HG03135 (cell line): ENCODE results near the gene EGFR.

ENCODE experiments used
- ATAC-seq: cut with Tn5 transposase; IDR thresholded peaks from one replicate; pipeline ENCODE4 v1.9.1; 2021; ENCODE audit warnings: mild to moderate bottlenecking, moderate library complexity; ENCODE audit not compliant: unreplicated experiment

EGFR gene

DNA sequence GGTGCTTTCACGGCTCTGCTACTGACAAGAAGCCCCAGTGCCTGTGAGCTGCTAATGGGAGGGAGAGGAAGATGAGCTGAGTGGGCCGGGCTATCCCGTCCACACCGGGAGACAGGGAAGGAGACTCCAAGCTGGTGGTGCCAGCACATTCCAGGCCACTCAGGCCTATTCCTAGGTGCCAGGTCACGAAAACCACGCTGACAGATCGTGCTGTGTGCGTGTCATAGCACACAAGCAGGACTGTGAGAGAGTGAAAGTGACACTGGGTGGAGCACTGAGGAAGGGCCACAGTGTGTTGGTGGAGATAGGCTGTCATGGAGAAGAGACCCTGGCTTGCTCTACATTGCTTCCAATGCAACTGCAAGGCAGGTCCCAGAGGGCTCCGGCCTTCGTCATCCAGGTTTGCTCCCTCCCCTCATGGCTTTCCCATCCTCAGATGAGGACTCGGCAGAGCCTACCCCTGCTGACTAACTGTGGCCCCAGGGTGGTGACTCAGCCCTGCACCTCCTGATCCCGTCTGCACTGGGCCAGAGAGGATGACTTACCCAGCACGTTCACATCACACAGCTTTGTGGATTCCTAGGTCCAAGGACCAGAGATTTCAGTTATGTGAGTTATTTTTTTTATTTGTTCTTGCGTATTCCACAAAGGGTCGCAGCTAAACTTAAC is 167.3 kb downstream of the EGFR start:
- ATAC-seq = no peak

- ATAC-seq = no peak
These were observed 169.1 kb downstream of the EGFR start for GRCh38 chr7:55187701-55188491.

DNA sequence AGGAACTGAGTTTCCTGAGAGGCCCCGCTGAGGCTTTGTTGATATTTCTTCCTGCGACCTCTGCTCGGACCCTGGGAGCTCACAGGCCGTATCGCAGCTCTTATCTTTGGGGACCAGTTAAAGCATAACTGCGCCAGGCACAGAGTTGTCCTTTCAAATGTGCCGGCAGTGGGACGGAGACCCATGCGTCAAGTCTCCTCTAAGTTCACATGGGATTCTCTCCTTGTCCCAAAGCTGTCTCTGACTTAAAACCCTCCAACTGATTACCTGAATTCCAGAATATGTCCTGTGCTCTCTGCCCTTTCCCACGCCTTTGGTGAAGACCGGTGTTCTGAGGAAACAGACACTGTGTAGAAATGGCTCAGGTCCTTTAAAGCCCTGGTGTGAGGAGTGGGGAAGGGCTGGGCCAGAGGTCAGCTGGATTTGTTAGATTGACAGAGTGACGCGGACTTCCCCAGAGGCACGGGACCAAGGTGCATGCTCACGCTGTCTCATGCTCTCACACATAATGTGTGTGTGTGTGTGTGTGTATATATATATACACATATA is 169.8 kb downstream of the EGFR start:
- ATAC-seq = no peak

- no peak for ATAC-seq
These were observed 170.4 kb downstream of the EGFR start for GRCh38 chr7:55189146-55189766.

DNA sequence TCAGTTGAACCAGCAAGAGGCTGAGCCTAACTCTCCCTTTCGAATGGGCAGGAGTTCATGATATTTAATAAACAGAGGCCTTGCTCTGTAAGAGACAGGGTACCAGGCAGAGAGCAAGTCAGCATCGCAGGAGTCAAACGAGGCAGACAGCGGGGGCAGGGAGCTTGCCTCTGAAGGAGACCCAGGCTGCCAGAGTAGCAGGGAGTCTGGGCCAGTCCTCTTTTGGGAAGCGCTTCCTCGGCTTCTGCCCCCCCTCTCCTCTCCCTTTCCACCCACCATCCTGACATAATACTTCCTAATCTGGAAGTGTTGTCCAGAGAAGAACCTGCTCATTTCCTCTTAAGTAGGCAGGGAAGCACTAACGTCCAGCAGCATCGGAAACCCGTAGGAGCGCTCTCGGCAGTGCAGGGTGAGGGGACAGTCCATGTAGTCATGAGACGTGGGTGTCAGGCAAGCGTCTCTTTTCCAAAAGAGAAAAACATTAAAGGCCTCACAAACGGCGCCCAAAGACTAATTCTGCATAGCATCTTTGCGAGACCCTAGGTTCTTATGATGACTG is 171.1 kb downstream of the EGFR start:
- no peak for ATAC-seq

DNA sequence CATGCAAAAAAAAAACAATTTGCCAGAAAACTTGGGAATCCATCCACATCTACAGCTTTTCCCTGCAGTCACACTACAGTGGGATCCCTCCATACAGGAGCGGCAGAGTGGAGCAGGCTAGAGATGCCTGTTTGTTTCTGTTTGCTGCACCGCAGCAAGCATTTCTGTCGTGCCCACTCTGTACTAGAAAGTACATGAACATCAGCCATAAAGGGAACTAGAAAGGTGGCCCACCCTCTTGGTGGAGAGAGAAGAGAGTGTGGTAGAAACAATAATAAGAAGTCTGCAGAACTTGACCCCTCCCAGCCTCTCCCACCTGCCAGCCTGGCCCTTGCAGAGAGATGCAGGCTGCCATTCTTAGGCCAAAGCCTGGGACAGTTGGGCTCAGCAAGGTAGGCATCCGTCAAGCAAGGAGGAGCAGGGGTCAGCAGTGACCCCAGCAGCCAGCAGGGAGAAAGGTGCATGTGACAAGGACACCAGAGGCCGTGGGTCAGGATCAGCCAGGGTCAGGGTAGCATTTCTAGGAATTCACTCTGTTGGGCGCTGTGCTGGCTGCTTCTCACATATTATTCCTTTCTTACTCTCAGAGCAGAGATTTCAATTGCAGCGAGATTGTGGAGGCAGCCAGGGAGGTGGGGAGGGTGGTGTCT is 171.8 kb downstream of the EGFR start:
- no peak for ATAC-seq

GRCh38 chr7:55191161-55191925 is 172.5 kb downstream of the EGFR start:
- no peak for ATAC-seq

DNA sequence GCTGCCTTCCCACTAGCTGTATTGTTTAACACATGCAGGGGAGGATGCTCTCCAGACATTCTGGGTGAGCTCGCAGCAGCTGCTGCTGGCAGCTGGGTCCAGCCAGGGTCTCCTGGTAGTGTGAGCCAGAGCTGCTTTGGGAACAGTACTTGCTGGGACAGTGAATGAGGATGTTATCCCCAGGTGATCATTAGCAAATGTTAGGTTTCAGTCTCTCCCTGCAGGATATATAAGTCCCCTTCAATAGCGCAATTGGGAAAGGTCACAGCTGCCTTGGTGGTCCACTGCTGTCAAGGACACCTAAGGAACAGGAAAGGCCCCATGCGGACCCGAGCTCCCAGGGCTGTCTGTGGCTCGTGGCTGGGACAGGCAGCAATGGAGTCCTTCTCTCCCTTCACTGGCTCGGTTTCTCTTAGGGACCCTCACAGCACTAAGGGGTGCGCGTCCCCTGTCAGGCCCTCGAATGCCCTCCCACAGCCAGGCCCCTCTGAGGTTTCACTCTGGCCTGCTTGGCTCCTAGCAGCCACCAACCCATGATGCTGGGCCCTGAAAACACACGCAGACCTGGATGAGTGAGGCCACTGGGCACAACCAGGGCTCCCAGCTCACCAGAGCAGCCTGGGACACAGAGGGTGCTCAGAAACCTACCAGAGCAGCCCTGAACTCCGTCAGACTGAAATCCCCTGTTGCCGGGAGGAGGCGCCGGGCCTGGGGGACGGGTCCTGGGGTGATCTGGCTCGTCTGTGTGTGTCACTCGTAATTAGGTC is 173.3 kb downstream of the EGFR start:
- ATAC-seq = no peak

GRCh38 chr7:55192723-55193122 is 173.9 kb downstream of the EGFR start:
- ATAC-seq = no peak

DNA sequence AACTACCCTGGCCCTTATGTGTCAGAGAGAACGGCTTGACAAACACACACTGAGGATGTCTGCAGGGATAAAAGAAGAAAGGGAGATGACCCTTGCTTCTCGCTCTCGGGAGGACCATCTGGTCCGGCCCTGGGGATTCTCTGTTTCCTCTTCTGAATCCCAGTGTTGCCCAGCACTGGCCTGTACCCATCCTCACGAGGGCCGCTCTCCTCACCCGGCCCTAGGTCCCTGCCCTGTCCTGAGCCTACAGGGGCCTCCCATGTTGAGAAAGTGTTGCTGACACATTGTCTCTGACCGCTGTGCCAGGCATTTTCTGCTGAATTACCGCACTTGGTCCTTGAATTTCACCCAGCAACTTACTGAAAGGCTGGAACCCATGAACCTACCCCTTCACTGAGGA is 174.4 kb downstream of the EGFR start:
- ATAC-seq = no peak

DNA sequence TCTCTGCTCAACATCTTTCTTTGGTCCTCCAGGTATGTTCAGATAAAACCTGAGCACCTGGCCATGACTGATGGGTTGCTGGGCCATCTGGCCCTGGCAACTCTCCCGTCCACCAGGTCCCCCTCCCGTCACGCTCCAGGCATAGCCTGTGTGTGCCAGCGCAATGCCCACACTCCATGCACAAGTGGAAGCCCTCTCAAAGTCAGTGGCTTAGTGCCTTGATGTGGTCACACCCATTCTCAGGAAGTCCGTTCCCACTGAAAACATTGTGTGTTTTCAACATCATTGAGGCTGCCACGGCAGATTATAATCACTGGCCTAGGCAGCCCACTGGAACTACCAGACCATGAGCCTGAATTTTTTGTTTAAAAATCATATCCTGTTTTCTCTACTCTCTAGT is 175.7 kb downstream of the EGFR start:
- no peak for ATAC-seq

DNA sequence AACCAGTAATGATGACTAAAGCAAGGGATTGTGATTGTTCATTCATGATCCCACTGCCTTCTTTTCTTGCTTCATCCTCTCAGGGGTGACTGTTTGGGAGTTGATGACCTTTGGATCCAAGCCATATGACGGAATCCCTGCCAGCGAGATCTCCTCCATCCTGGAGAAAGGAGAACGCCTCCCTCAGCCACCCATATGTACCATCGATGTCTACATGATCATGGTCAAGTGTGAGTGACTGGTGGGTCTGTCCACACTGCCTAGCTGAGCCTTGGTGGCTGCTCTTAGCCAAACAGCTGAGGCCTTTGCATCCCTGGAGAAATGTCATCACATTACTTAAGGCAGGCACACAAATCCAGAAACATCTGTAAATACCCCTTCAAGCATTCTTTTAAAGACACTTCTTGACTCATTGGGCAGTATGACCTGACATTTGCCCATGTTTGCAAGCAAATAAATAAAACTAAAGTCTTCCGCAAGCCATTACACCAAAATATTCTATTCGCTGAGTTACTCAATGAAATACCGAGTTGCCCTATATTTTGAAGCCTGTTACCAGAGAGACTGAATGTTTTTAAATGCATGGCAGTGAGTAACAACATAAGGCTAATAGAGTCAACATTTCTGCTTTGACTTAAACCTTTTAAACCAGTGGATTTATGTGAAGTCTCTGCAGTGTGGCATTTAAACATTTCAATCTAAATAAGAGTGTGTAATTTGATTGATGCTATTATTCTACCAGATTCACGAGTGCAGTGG is 180.0 kb downstream of the EGFR start:
- no peak for ATAC-seq

DNA sequence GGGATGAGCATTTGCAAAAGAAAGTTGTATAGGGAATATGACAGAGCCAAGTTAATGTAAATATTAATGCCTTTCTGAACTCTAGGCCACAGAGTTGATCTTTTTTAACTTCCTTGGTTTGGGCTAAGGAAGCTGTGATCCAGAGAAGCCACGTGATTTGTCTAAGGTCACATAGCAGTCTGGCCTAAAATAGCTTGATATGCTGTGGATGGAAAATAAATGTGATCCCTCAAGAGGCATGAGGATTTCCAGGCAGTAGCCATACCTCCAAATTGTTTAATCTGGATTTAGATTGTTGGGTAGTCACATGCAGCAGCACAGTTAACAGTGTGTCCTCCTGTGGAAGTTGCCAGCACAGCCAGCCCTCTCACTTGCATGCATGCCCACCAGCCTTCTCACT is 180.6 kb downstream of the EGFR start:
- no peak for ATAC-seq

GRCh38 chr7:55200441-55200840 is 181.6 kb downstream of the EGFR start:
- ATAC-seq = no peak

- ATAC-seq = no peak
These were observed 183.5 kb downstream of the EGFR start for GRCh38 chr7:55202150-55202913.

- ATAC-seq = no peak
These were observed 184.5 kb downstream of the EGFR start for GRCh38 chr7:55203300-55203699.

GRCh38 chr7:55205124-55205955 is 186.5 kb downstream of the EGFR start:
- ATAC-seq = no peak
